Measurements from ENCODE around the gene IDE. TPM values are rescaled to one million over a fixed set of nuclear protein-coding genes. Genes with fewer than 3 reads are reported as not detected.

Gene IDE
- total and polyA plus RNA-seq, 8 donors, result 6.9 to 62.4 (median 18.1) TPM

- peaks cover 0 to 9% (median 0%) of the 10 kb centered on the region in 4 donors for H3K9me3 ChIP-seq
- WGBS, 5 donors, result 10 to 20% (median 15%) methylated on average over 41 to 46 of the region's 46 CpGs
Measured at GRCh38 chr10:92420546-92421275, 153.2 kb downstream of the IDE start.

GRCh38 chr10:92419740-92420545, 153.9 kb downstream of the IDE start:
- peaks cover 0 to 14% (median 10%) of the 10 kb centered on the region in 4 donors for H3K4me1 ChIP-seq

More at GRCh38 chr10:92420546-92421275, 153.2 kb downstream of the IDE start:
- no peak for TF ChIP-seq POLR2AphosphoS5 (IDR thresholded peaks at IDR 0.05)
- no peak for TF ChIP-seq EP300 (IDR thresholded peaks at IDR 0.05)
- no peak for TF ChIP-seq CTCF (IDR thresholded peaks at IDR 0.05)
- TF ChIP-seq POLR2A (IDR thresholded peaks at IDR 0.05), result no peak
- Histone ChIP-seq H3K27ac (no peak overlapping the region), H3K4me1 (peaks cover 0 to 14% (median 10%) of the 10 kb centered on the region in 4 donors), H3K36me3 (no peaks in the 10 kb centered on the region), H3K27me3 (peaks cover 0 to 24% (median 12%) of the 10 kb centered on the region in 3 donors), H3K4me3 (peak overlapping the region; percentile 41 to 51 (median 46))
- peak in 1 of 2 donors; percentile 28 for DNase-seq
- intact Hi-C loops (cut with DNase I; ENCODE audit: low total_unique reads), result no loop called here

DNA sequence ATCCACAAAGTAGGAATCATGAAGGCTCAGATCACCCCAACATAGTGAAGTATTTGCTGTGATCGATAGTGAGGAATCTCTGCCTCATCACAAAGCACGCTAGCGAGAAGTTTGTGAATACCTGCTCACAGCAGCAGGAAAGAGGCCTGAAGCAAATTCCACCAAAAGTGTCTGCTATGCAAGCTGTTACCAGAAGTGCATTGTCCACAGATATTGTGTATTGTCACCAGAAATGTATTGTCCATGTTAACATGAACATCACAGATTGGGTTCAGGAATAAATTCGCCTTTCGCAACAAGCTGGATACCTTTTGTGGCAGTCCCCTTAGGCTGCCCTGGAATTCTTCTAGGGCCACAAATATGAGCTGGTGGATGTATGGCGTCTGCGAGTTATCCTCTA, 155.0 kb downstream of the IDE start:
- TF ChIP-seq EP300 (IDR thresholded peaks at IDR 0.05) (no peak), CTCF (IDR thresholded peaks at IDR 0.05) (no peak), POLR2A (IDR thresholded peaks at IDR 0.05) (no peak), POLR2AphosphoS5 (IDR thresholded peaks at IDR 0.05) (no peak)
- intact Hi-C loops (cut with DNase I; ENCODE audit: low total_unique reads), result no loop called here
- H3K4me1 ChIP-seq, result peaks cover 0 to 14% (median 10%) of the 10 kb centered on the region in 4 donors
- peaks cover 0 to 9% (median 0%) of the 10 kb centered on the region in 4 donors for H3K9me3 ChIP-seq
- WGBS, 5 donors, result 79 to 97% (median 91%) methylated on average over 7 of the region's 7 CpGs
- H3K27me3 ChIP-seq, result peaks cover 0 to 24% (median 12%) of the 10 kb centered on the region in 3 donors
- DNase-seq, result no peak
- H3K36me3 ChIP-seq, result no peaks in the 10 kb centered on the region
- H3K27ac ChIP-seq, result no peak overlapping the region
- no peak overlapping the region for H3K4me3 ChIP-seq

More at GRCh38 chr10:92419740-92420545, 153.9 kb downstream of the IDE start:
- Histone ChIP-seq H3K9me3 (peaks cover 0 to 9% (median 0%) of the 10 kb centered on the region in 4 donors), H3K27ac (no peak overlapping the region), H3K27me3 (peaks cover 0 to 24% (median 12%) of the 10 kb centered on the region in 3 donors), H3K4me3 (peak overlapping the region; percentile 41 to 51 (median 46)), H3K36me3 (no peaks in the 10 kb centered on the region)
- WGBS, 5 donors, result 30 to 42% (median 38%) methylated on average over 21 to 34 of the region's 34 CpGs
- TF ChIP-seq CTCF (IDR thresholded peaks at IDR 0.05) (peak in 4 of 7 experiments; percentile 12 to 39 (median 24)), EP300 (IDR thresholded peaks at IDR 0.05) (no peak), POLR2A (IDR thresholded peaks at IDR 0.05) (no peak), POLR2AphosphoS5 (IDR thresholded peaks at IDR 0.05) (no peak)
- DNase-seq, result peak; percentile 52 to 69
- intact Hi-C loops (cut with DNase I; ENCODE audit: low total_unique reads), result no loop called here

DNA sequence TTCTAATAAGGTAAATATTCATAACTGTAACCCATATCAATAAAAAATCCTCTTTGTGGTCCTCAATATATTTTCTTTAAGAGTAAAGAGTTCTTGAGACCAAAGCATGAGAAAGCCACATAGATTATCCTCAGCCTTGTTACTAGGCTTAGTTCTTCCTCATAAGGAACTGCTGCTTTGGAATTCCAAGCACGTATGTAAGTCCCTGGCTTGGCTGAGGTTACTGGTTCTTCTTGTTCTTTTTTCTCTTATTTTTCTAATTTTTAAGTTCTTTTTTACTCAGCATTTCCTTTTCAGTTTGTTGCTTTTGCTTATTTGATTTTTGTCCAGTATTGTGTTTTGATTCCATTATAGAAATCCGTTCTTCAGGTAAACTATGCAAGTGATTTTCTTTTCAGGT, 155.7 kb downstream of the IDE start:
- intact Hi-C loops (cut with DNase I; ENCODE audit: low total_unique reads), result no loop called here
- TF ChIP-seq CTCF (IDR thresholded peaks at IDR 0.05) (no peak), POLR2AphosphoS5 (IDR thresholded peaks at IDR 0.05) (no peak), POLR2A (IDR thresholded peaks at IDR 0.05) (no peak), EP300 (IDR thresholded peaks at IDR 0.05) (no peak)
- peaks cover 0 to 24% (median 12%) of the 10 kb centered on the region in 3 donors for H3K27me3 ChIP-seq
- no peak overlapping the region for H3K4me3 ChIP-seq
- H3K4me1 ChIP-seq, result peaks cover 0 to 14% (median 10%) of the 10 kb centered on the region in 4 donors
- 62 to 86% (median 79%) methylated on average over 2 of the region's 2 CpGs for WGBS, 5 donors
- H3K36me3 ChIP-seq, result no peaks in the 10 kb centered on the region
- H3K9me3 ChIP-seq, result peaks cover 0 to 9% (median 0%) of the 10 kb centered on the region in 4 donors
- H3K27ac ChIP-seq, result no peak overlapping the region
- no peak for DNase-seq
